GM21423 (cell line): ENCODE results near the gene RRP15.
A peak's percentile ranks its signal among the peaks of the same experiment; 100 is the strongest.

Experiments used
- ATAC-seq: cut with Tn5 transposase; IDR thresholded peaks from one replicate; pipeline ENCODE4 v1.9.1; 2021; ENCODE audit warnings: mild to moderate bottlenecking, moderate library complexity; ENCODE audit not compliant: unreplicated experiment

Gene RRP15

DNA sequence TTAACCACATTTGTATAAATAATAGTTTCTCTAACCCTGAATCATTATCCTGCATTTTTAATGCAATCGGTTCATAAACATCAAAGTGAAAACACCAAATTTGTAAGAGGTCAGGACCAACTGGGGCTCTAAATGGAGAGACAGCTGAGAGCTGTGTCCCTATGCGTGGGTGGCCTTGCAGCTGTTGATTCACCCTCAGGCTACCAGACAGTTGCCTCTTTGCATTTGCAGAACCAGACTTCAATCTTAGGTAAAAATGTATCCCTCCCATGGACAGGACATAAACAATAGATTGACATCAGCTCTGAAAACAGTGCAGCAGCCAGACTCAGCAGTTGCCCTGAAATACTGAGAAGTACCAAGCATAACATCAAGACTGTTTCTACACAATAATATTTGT lies 51.2 kb downstream of the RRP15 start:
- ATAC-seq: no peak

DNA sequence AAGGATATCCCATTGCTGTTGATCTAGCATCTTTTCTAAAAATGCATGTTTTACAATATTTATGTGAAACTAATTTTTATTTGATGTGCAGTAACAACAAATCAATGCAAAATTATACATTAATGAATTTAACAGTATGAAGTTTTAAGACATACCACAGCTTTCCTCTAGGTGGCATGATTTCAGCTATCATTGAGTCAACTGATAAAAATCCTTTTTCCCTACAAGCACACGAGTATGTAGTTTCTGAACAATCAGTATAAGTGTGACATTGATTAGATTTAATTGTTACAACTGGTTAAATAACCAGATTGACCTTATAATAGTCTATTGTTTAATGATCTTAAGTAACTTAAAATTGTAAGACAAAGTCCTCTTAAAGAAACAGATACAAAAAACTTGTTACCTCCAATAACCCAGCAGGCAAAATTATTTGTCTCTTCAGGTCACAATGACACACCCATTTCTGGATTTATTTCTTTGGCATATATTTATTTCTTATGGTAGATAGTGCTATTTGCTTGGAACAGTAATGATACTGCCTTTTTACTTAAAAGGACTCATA lies 54.3 kb downstream of the RRP15 start:
- peak; percentile 70 for ATAC-seq

DNA sequence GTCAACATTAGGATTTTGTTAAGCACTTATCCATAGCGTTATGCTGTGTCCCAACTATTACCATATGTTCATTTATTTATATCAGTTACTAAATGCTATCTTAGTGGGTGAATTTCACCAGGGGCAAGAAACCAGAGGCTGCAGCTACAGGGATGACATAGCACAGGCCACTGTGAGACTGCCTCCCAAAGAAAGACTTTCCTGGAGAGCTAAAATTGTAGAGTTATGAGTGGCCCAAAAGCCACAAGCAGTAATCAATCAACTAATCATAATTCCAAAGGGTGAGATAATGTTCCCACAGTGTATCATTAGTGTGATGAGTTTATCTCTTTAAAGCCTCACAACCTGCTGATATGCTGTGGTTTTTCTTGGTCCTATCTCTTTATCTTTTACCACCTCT lies 56.2 kb downstream of the RRP15 start:
- no peak for ATAC-seq

DNA sequence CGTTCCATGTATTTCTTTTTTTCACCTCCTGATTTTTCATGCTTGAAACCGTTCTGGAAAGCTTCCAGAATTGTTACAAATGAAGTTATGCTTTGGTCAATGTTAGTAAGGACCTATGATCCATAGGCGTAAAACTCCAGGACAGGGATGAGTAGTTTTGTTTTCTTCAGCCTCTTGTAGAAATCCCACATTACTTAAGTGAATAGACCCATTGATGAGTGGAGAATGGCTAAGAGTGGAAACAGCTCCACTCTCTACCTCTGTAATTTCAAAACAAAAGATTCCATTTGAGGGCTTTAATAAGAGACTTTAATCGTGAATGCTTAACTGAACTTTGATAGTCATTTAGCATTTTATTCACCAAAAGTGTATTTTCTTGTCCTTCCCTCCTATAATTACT lies 57.0 kb downstream of the RRP15 start:
- no peak for ATAC-seq

DNA sequence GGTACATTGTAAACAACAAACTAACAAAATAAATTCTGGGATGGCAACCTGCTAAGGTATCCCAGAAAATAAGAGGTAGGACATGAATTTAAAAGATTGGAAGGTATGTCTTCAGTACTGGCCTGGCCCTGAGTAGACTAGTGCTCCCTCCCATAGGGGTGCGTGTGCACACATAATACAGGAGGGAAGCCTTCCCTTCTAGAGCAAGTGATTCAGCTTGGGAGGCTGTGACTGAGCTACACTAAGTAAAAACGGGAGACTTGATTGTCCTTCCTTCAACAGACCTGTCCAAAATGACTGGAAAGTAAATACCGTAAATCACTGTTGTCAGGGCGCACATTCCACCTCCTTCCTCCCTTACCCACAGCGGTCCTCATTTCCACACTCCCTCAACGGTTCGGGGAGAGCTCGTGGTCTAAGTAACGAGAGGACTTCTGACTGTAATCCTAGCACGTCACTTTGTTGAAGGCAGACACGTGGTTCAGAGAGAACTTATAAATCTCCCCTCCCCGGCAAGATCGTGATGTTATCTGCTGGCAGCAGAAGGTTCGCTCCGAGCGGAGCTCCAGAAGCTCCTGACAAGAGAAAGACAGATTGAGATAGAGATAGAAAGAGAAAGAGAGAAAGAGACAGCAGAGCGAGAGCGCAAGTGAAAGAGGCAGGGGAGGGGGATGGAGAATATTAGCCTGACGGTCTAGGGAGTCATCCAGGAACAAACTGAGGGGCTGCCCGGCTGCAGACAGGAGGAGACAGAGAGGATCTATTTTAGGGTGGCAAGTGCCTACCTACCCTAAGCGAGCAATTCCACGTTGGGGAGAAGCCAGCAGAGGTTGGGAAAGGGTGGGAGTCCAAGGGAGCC lies 60.0 kb downstream of the RRP15 start, which contains the start of gene TGFB2:
TSS of gene TGFB2 (plus strand) at position 523 of the 859 bp plus-strand sequence. CDS start 1,366 bp downstream, outside the sequence.
- peak; percentile 45 for ATAC-seq

DNA sequence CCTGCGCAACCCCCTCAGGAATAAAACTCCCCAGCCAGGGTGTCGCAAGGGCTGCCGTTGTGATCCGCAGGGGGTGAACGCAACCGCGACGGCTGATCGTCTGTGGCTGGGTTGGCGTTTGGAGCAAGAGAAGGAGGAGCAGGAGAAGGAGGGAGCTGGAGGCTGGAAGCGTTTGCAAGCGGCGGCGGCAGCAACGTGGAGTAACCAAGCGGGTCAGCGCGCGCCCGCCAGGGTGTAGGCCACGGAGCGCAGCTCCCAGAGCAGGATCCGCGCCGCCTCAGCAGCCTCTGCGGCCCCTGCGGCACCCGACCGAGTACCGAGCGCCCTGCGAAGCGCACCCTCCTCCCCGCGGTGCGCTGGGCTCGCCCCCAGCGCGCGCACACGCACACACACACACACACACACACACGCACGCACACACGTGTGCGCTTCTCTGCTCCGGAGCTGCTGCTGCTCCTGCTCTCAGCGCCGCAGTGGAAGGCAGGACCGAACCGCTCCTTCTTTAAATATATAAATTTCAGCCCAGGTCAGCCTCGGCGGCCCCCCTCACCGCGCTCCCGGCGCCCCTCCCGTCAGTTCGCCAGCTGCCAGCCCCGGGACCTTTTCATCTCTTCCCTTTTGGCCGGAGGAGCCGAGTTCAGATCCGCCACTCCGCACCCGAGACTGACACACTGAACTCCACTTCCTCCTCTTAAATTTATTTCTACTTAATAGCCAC lies 60.7 kb downstream of the RRP15 start:
- peak; percentile 68 for ATAC-seq

DNA sequence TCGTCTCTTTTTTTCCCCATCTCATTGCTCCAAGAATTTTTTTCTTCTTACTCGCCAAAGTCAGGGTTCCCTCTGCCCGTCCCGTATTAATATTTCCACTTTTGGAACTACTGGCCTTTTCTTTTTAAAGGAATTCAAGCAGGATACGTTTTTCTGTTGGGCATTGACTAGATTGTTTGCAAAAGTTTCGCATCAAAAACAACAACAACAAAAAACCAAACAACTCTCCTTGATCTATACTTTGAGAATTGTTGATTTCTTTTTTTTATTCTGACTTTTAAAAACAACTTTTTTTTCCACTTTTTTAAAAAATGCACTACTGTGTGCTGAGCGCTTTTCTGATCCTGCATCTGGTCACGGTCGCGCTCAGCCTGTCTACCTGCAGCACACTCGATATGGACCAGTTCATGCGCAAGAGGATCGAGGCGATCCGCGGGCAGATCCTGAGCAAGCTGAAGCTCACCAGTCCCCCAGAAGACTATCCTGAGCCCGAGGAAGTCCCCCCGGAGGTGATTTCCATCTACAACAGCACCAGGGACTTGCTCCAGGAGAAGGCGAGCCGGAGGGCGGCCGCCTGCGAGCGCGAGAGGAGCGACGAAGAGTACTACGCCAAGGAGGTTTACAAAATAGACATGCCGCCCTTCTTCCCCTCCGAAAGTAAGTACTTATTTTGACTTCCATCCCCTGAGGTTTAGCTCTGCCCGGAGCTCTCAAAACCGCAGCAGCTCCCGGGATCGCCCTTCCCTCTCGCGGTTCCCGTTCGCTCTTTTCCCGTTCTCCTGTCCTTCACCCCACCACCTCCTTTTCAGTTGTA lies 61.5 kb downstream of the RRP15 start:
- ATAC-seq: no peak

DNA sequence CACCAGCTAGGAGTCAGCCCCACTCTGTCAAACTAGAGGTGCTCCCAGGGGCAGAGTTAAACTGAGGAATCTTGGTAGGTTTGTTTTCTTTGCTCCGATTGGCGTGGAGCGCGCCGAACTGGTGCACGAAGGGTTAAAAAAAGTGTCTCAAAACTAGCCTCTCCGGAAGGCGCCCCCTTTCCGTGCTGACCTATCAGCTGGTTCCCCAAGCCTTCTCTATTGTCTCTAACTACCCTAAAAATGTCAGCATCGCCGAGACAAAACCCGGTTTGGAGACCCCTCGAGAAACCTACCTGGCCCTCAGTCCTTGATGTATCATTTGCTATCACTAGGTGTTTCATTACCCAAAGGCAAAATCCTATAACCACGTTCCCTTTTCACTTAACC lies 62.2 kb downstream of the RRP15 start:
- no peak for ATAC-seq

DNA sequence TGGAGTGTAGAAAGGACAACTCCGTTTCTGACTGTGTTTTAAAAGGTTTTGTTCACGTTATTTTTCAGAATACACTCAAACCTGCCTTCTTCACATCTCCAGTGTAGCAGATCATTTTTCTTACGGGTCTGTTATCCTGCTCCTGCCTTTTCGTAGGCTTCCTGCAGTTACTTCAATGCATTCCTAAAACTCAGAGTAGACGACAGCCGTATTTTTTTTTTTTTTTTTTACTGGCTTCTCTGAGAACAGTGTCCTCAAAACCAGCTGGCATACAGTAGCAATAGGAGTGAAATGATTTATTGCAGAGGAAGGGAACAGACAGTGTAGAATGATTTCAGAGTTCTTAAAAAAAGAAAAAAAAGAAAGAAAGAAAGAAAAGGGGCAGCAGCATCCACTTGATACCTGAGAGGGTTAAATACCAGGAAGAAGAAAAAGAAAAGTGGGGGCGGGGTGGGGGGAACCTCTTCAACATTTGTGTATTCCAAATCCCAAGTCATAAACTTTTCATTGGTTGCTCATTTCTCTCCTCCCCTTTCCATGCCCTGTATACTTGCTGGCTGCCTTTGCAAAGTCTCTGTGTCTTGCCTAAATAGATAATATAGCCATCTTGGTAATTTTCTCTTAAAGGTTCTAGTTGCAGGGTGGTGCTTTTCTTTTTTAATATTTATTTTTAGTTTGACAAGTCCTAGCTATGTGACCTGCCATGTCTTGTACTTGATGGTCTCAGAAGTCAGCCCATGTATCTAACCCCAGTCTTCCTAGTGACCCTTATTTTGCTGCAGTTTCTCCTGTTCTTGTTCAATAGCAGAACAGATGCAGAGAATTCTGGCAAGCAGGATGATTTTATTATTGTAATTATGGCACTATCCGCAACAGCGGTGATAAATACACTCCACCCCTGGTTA lies 62.9 kb downstream of the RRP15 start:
- no peak for ATAC-seq

DNA sequence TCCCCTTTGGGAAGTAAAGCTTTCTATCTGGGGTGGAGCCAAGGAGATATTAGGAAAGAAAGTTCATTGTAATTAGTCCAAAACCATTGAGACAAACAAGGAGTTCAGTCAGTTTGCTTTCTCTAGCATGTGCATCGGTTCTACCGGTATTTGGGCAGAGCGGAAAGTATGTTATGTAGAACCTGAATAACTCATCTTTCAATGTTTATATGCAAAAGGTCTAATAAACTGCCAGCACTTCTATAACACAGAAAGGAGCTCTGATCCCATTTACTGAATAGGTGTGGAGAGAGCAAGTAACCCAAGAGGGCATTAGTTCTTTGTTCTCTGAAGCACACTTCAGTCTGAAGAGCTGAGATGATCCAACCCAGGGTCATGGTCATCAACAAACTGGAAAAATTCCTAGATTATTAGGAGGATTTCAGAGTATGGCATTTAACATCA lies 63.6 kb downstream of the RRP15 start:
- no peak for ATAC-seq

DNA sequence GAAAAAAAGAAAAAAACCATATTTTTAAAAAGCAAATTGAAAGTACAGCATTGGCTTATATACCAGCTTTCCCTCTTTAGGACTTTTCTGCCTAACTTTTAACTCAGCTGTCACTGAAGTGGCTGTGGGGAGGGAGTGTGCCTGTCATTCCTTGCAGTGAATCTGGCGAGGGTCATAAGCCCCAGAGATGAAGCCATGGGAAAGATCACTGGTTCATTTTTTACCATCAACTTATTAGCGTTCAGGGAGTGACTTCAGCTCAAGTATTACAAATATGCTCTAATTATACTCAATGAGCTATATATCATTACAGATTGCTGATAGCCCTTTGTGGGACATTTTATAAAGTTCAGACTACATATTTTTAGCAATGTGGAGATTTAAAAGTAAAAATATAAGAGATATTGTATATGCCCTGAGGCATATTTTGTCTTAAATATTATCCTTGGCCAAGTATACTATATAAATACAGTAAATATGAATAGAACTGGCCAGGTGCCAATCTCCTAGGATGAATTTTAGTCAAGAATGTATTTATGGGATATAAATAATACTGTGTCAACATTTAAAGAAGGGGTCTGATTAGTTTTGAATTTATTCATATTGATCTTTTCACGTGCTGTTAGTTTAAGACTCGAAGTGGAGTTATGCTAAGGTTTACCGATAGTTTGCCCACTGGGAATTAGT lies 64.4 kb downstream of the RRP15 start:
- ATAC-seq: no peak

DNA sequence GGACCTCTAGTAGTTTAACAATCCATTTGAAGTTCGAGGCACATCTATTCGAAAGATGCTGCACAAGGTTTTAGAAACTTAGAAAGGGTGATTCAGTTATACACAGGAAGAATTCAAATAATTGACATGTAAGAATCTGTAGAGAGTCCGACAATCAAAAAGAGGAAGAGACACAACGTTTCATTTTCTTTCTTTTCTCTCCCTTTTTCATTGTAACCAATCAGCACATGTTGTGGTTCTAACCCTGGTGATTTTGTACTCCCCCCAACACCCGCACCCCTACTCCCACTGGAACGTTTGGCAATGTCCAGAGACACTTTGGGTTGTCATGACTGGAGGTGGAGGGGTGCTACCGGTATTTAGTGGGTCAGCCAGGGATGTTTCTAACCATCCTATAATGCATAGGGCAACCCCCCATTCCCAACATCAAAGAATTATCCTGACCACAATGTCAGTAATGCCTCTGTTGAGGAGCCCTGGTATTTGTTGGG lies 65.0 kb downstream of the RRP15 start:
- ATAC-seq: no peak

DNA sequence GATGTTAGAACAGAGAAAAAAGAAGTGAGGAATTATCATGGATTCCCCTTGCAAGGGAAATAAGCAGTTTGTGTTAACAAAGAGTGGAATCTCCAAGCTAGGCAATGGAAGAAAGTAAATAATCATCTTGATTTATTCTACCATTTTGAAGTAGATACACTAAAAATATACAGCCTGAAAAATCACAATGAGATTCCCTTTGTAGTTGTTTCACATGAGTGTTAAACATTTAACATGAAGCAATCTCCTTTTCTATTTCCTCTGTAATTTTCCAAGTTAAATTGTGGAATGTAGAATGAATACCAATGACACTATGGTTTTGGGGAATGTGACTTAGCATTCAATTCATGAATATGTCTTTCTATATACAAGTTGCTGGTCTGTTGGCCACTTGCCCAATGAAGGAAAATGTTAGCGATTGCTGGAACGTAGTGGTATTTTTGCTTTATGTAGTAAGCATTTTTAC lies 65.7 kb downstream of the RRP15 start:
- no peak for ATAC-seq

DNA sequence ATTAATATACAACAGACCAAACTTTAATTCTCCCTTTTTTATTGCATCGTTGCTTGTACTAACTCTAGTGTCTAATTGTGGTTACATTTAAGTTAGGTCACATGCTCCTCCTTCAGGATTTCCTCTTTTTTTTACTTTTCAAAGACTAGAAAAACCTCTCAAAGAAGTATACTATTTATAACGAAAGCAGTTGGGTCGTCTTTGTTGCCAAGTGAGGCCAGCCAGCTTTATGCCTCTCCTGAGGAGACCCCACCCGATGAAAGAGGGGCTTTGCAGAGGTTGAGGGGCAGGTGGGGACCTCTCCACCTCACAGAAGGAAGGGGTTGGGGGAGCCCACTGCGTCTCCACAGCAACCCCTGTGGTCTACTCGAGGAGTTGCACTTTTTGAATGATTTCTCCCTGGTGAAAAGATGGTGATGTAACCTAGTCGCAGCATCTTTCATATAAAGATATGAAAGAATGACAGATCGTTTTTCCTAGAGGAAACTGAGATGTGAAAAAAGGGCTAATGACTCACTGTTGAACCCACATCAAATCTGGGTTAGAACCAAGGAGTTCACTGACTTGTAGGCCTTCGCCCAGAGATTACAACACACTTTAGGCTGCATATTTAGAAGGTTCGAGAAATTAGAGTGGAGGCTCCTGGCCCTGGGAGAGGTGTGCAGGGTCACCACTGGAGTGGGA lies 66.4 kb downstream of the RRP15 start:
- peak; percentile 71 for ATAC-seq

DNA sequence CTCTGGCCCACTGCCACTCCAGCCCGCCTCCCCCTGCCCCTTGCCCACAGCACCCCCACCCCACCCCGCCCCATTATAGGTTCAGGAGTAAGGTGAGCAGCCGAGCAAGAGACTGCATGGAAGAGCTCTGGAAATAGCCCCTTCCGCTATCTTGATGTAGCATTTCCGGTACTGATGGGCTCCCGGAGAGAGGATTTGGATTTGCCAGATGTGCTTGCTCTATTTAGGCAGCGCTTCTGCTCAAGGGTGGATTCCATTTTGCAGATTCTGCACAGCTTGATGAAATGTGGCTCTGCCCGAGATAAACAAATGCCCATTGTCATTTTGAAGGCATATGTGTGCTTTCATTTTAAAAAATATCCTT lies 67.0 kb downstream of the RRP15 start:
- ATAC-seq: no peak

DNA sequence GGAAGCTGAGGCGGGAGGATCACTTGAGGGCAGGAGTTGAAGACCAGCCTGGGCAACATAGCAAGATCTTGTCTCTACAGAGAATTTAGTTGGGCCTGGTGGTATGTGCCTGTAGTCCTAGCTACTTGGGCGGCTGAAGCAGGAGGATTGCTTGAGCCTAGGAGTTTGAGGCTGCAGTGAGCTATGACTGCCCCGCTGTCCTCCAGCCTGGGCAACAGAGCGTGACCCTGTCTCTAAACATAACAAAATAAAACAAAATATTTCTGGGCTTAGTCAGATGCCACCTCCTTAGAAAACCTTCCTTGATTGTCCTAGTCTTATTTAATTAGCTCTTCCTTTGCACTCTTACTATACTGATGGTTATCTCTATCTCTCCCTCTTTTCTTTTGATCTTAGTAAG lies 68.6 kb downstream of the RRP15 start:
- no peak for ATAC-seq

DNA sequence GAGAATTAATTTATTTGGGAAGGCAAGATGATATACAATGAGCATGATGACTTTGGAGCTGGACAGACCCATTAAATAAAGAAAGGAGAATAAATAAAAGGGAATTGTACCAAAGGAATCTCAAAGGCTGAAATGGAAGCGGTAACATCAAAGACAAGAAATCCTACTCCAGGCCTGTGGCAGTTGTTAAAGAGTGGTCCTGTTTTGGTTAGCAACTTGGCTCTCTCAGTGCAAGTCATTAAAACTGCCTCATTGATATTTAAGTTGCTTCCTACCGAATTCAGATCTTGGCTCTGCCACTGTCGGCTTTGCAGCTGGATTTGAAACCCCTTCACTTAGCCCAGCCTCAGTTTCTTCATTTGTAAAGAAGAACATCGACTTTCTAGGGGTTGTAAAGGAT lies 70.2 kb downstream of the RRP15 start:
- ATAC-seq: no peak

DNA sequence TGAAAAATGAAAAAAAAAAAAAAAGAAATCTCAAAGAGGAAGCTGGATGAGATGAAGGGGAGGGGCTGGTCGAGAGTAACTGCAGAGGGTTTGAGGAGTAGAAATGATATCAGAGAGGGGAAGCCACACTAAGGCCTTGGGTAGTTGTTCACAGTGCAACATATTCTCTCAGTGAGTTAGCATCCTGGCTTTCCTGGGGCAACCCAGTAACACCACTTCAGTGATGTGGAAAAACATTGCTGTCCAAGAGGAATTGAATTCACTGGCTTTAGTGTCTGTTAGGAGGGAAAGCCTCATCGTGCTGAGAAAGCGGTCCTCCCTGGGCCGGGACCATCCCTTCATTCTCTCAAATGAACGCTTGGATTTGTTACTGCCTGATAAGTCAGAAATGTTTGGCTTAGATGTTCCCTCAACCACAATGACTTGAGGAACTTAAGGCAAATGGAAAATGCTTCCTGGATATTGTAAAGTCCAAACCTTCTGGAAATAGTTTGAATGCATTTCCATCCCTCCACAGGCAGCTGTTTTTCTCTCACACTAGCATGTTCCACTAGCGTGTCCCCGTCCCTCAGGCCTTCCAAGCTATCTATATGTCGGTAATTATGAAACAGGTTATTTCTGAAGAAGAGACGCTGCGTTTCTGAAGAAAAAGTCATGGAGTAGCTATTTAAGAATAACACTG lies 72.3 kb downstream of the RRP15 start:
- no peak for ATAC-seq
